ENCODE results near the gene PNCK. TPM values are rescaled to one million over a fixed set of nuclear protein-coding genes. Genes with fewer than 3 reads are reported as not detected.

The PNCK gene
- total and polyA plus RNA-seq, 2 of the 13 experiments (the other 11 are each of a cell fraction or from before 2014, with no cell fraction given), result 33.1 TPM; not detected in 1

DNA sequence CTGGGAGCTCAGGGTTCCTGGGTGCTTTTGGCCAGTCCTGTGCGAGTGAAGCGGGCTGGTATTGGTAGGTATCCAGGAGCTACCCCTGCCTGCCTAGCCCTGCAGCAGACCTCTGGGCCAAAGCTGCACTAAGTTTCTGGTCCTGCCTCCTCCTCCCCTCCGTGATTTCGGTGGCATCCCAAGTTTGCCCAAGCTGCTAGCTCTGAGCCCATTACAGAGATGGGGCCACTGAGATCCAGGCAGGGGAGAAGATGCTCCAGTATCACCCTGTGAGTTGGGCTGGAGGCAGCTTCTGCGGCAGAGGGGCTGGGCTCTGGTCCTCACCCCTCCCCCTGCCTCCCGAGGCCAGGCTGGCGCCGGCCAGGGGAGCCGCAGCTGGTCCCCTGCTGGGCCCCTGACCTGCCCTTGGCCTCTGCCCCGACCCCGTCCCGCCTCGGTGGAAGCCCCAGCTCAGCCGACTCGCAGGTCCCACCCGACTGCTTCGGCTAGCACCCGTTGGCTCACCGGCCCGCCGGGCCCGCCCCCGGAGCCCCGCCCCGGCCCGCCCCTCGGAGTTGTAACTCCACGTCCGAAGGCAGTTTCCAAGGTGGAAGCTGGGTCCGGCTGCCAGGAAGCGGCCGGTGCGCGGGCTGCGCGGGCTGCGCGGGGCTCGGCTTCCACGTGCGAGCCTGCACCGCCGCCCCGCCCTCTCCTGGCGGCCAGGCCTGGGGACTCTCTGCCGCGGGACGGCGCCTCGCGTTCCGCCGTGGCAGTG is 26.8 kb downstream of the PNCK start, which contains the start of gene DUSP9 (continued):
- TF ChIP-seq, protein P1, sequence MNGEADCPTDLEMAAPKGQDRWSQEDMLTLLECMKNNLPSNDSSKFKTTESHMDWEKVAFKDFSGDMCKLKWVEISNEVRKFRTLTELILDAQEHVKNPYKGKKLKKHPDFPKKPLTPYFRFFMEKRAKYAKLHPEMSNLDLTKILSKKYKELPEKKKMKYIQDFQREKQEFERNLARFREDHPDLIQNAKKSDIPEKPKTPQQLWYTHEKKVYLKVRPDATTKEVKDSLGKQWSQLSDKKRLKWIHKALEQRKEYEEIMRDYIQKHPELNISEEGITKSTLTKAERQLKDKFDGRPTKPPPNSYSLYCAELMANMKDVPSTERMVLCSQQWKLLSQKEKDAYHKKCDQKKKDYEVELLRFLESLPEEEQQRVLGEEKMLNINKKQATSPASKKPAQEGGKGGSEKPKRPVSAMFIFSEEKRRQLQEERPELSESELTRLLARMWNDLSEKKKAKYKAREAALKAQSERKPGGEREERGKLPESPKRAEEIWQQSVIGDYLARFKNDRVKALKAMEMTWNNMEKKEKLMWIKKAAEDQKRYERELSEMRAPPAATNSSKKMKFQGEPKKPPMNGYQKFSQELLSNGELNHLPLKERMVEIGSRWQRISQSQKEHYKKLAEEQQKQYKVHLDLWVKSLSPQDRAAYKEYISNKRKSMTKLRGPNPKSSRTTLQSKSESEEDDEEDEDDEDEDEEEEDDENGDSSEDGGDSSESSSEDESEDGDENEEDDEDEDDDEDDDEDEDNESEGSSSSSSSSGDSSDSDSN (CRISPR knock-in tag; IDR thresholded peaks at IDR 0.05), result peak; percentile 72
- TF ChIP-seq ARID2 (CRISPR knock-in tag; IDR thresholded peaks at IDR 0.05; ENCODE audit: borderline replicate concordance) (no peak), HNF4A (CRISPR knock-in tag; IDR thresholded peaks at IDR 0.05) (peak; percentile 78), ZNF780A (CRISPR knock-in tag; IDR thresholded peaks at IDR 0.05) (no peak), NFE2L1 (CRISPR knock-in tag; IDR thresholded peaks at IDR 0.05; ENCODE audit: borderline replicate concordance) (no peak), KDM2A (CRISPR knock-in tag; IDR thresholded peaks at IDR 0.05; ENCODE audit: borderline replicate concordance, low read depth) (peak; percentile 77), ZNF558 (CRISPR knock-in tag; IDR thresholded peaks at IDR 0.05; ENCODE audit: borderline replicate concordance) (no peak), MTA1 (CRISPR knock-in tag; IDR thresholded peaks at IDR 0.05; ENCODE audit: borderline replicate concordance) (no peak), U2AF1 (optimal IDR thresholded peaks at IDR 0.05; ENCODE audit: low read depth, low read length) (no peak), FIP1L1 (IDR thresholded peaks at IDR 0.05; ENCODE audit: borderline replicate concordance, insufficient read depth, low read depth, low read length) (no peak), SAP130 (CRISPR knock-in tag; IDR thresholded peaks at IDR 0.05; ENCODE audit: low read depth) (peak; percentile 69), ZNF329 (CRISPR knock-in tag; IDR thresholded peaks at IDR 0.05; ENCODE audit: low read depth) (0 out of 2 replicates have a peak, but pooled peaks have one; percentile 26), SUZ12 (IDR thresholded peaks at IDR 0.05; ENCODE audit: low read depth, low read length) (no peak)
- TF ChIP-seq, protein P2, sequence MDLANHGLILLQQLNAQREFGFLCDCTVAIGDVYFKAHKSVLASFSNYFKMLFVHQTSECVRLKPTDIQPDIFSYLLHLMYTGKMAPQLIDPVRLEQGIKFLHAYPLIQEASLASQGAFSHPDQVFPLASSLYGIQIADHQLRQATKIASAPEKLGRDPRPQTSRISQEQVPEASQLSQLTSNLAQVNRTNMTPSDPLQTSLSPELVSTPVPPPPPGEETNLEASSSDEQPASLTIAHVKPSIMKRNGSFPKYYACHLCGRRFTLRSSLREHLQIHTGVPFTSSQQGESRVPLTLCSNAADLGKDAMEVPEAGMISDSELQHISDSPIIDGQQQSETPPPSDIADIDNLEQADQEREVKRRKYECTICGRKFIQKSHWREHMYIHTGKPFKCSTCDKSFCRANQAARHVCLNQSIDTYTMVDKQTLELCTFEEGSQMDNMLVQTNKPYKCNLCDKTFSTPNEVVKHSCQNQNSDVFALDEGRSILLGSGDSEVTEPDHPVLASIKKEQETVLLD (CRISPR knock-in tag; IDR thresholded peaks at IDR 0.05; ENCODE audit: low read depth), result peak; percentile 59; the same call in 1 of the 2 replicates
- TF ChIP-seq, protein P3, sequence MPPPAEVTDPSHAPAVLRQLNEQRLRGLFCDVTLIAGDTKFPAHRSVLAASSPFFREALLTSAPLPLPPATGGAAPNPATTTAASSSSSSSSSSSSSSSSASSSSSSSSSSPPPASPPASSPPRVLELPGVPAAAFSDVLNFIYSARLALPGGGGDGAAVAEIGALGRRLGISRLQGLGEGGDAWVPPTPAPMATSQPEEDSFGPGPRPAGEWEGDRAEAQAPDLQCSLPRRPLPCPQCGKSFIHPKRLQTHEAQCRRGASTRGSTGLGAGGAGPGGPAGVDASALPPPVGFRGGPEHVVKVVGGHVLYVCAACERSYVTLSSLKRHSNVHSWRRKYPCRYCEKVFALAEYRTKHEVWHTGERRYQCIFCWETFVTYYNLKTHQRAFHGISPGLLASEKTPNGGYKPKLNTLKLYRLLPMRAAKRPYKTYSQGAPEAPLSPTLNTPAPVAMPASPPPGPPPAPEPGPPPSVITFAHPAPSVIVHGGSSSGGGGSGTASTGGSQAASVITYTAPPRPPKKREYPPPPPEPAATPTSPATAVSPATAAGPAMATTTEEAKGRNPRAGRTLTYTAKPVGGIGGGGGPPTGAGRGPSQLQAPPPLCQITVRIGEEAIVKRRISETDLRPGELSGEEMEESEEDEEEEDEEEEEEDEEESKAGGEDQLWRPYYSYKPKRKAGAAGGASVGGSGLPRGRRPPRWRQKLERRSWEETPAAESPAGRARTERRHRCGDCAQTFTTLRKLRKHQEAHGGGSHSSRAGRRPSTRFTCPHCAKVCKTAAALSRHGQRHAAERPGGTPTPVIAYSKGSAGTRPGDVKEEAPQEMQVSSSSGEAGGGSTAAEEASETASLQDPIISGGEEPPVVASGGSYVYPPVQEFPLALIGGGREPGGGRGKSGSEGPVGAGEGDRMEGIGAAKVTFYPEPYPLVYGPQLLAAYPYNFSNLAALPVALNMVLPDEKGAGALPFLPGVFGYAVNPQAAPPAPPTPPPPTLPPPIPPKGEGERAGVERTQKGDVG (CRISPR knock-in tag; IDR thresholded peaks at IDR 0.05; ENCODE audit: borderline replicate concordance), result no peak
- TF ChIP-seq, protein P4, sequence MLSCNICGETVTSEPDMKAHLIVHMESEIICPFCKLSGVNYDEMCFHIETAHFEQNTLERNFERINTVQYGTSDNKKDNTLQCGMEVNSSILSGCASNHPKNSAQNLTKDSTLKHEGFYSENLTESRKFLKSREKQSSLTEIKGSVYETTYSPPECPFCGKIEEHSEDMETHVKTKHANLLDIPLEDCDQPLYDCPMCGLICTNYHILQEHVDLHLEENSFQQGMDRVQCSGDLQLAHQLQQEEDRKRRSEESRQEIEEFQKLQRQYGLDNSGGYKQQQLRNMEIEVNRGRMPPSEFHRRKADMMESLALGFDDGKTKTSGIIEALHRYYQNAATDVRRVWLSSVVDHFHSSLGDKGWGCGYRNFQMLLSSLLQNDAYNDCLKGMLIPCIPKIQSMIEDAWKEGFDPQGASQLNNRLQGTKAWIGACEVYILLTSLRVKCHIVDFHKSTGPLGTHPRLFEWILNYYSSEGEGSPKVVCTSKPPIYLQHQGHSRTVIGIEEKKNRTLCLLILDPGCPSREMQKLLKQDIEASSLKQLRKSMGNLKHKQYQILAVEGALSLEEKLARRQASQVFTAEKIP (CRISPR knock-in tag; IDR thresholded peaks at IDR 0.05; ENCODE audit: borderline replicate concordance), result no peak
- TF ChIP-seq, protein P5, sequence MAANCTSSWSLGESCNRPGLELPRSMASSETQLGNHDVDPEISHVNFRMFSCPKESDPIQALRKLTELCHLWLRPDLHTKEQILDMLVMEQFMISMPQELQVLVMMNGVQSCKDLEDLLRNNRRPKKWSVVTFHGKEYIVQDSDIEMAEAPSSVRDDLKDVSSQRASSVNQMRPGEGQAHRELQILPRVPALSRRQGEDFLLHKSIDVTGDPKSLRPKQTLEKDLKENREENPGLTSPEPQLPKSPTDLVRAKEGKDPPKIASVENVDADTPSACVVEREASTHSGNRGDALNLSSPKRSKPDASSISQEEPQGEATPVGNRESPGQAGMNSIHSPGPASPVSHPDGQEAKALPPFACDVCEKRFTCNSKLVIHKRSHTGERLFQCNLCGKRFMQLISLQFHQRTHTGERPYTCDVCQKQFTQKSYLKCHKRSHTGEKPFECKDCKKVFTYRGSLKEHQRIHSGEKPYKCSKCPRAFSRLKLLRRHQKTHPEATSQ (CRISPR knock-in tag; IDR thresholded peaks at IDR 0.05; ENCODE audit: borderline replicate concordance), result no peak

Data from HepG2 (cell line).